OCI-LY7 (cell line): ENCODE results near the gene GMDS. TPM values are rescaled to one million over a fixed set of nuclear protein-coding genes. Genes with fewer than 3 reads are reported as not detected.

ENCODE experiments used
- BruUV-seq: library from RNA; stranded (reverse); fragments of 400-500 nt; replicated peaks from 2 replicates; lab custom pipeline; 2021; lab: Mats Ljungman, UMichigan
- CTCF ChIA-PET: fragments of 300-600 bp; sonication (Branson Sonifier 250); formaldehyde crosslinking; loops from one replicate; lab custom pipeline; 2022; ENCODE audit warnings: antibody characterized with exemption; ENCODE audit not compliant: unreplicated experiment; lab: Charles Lee
- POLR2A ChIA-PET: fragments of 300-600 bp; sonication (Branson Sonifier 250); formaldehyde crosslinking; loops from one replicate; lab custom pipeline; 2022; ENCODE audit warnings: antibody characterized with exemption; lab: Charles Lee
- DNase-seq: peaks from one replicate; pipeline ENCODE4 v3.0.0-alpha.2; 2015; ENCODE audit warnings: low spot score
- H2AFZ ChIP-seq: fragments of 200-600 bp; sonication (generic), shearing (Covaris generic); 2 replicates; pipeline ENCODE4 v1.6.1; 2014; ENCODE audit warnings: mild to moderate bottlenecking, antibody characterized with exemption, low read length, moderate library complexity
- H3K27ac ChIP-seq: fragments of 200-600 bp; sonication (generic); 2 replicates; pipeline ENCODE4 v1.5.1; 2014; ENCODE audit warnings: mixed run types, low read depth, mild to moderate bottlenecking, moderate library complexity, low read length, inconsistent platforms; ENCODE audit not compliant: poor library complexity, severe bottlenecking
- H3K36me3 ChIP-seq: fragments of 200-600 bp; sonication (generic); 2 replicates; pipeline ENCODE4 v1.6.1; 2014; ENCODE audit warnings: mild to moderate bottlenecking, antibody characterized with exemption, low read length, moderate library complexity, mixed read lengths; ENCODE audit not compliant: insufficient read depth
- H3K4me1 ChIP-seq: fragments of 200-600 bp; sonication (generic); 2 replicates; pipeline ENCODE4 v1.5.1; 2014; ENCODE audit warnings: mild to moderate bottlenecking, low read length; ENCODE audit not compliant: insufficient read depth, poor library complexity, severe bottlenecking
- H3K4me2 ChIP-seq: fragments of 200-600 bp; sonication (generic); 2 replicates; pipeline ENCODE4 v1.6.1; 2014; ENCODE audit warnings: mild to moderate bottlenecking, low read length
- H3K4me3 ChIP-seq: fragments of 200-600 bp; sonication (generic); 2 replicates; pipeline ENCODE4 v1.5.1; 2014; ENCODE audit warnings: mild to moderate bottlenecking, low read depth, low read length; ENCODE audit not compliant: poor library complexity, severe bottlenecking
- H3K79me2 ChIP-seq: fragments of 200-600 bp; sonication (generic); 2 replicates; pipeline ENCODE4 v1.6.1; 2016; ENCODE audit warnings: low read depth, mild to moderate bottlenecking, low read length, moderate library complexity, mixed read lengths; ENCODE audit not compliant: insufficient read depth
- H3K9me2 ChIP-seq: fragments of 200-600 bp; sonication (generic); 2 replicates; pipeline ENCODE4 v1.6.1; 2016; ENCODE audit warnings: mild to moderate bottlenecking, low read length, mixed read lengths; ENCODE audit not compliant: insufficient read depth
- H3K9me3 ChIP-seq: fragments of 200-600 bp; sonication (generic); 2 replicates; pipeline ENCODE4 v1.6.1; 2014; ENCODE audit warnings: mild to moderate bottlenecking, mixed run types, low read length, mixed read lengths
- H4K20me1 ChIP-seq: fragments of 200-600 bp; sonication (generic); 2 replicates; pipeline ENCODE4 v1.6.1; 2014; ENCODE audit warnings: mild to moderate bottlenecking, antibody characterized with exemption, low read length, moderate library complexity, mixed read lengths; ENCODE audit not compliant: insufficient read depth
- CTCF ChIP-seq: fragments of 200-600 bp; sonication (generic); conservative IDR thresholded peaks from 2 replicates; pipeline ENCODE4 v1.5.1; 2014; ENCODE audit warnings: mild to moderate bottlenecking, antibody characterized with exemption, low read length, moderate library complexity, mixed read lengths
- EZH2phosphoT487 ChIP-seq: fragments of 200-600 bp; sonication (generic); IDR thresholded peaks from 2 replicates; pipeline ENCODE4 v1.6.1; 2018; ENCODE audit warnings: low read depth, borderline replicate concordance, mild to moderate bottlenecking, mixed run types, antibody characterized with exemption, low read length, moderate library complexity, mixed read lengths
- intact Hi-C: fragments of 100-400 bp; cut with micrococcal nuclease; formaldehyde crosslinking; loops from one replicate; pipeline ENCODE4 v1.10.0; 2022; ENCODE audit not compliant: unreplicated experiment
- total RNA-seq, 2 experiments: library from RNA; depleted of rRNA in 1 of 2; stranded (reverse); fragments of >200 nt in 1 of 2; shearing (Covaris generic) in 1 of 2; gene quantifications; 2 replicates each; pipeline ENCODE4 v1.2.3, GENCODE V29; 2014 to 2022

The GMDS gene
- total RNA-seq, 2 experiments from 2014 or later = 9.9 to 26.8 TPM

GRCh38 chr6:1703091-1703855, 542.1 kb downstream of the GMDS start:
- DNase-seq = no peak
- no peaks in the 10 kb centered on the region for H3K79me2 ChIP-seq
- H3K4me2 ChIP-seq = no peak overlapping the region
- ChIA-PET CTCF (no interaction called here), POLR2A (interaction anchor here (0.6 to 1.1 kb wide), 2 partner anchors 94 to 305 kb away, joined by 3 read pairs; no protein-coding TSS in a partner anchor)
- no peak overlapping the region for H3K27ac ChIP-seq
- no TSS peak for BruUV-seq
- intact Hi-C loops = no loop called here
- H3K4me3 ChIP-seq = no peak overlapping the region
- H3K9me2 ChIP-seq = no peaks in the 10 kb centered on the region
- no peaks in the 10 kb centered on the region for H4K20me1 ChIP-seq
- H3K9me3 ChIP-seq = no peaks in the 10 kb centered on the region
- H2AFZ ChIP-seq = no peak overlapping the region
- H3K4me1 ChIP-seq = no peaks in the 10 kb centered on the region
- TF ChIP-seq CTCF = no peak
- no peak for TF ChIP-seq EZH2phosphoT487
- H3K36me3 ChIP-seq = no peaks in the 10 kb centered on the region

DNA sequence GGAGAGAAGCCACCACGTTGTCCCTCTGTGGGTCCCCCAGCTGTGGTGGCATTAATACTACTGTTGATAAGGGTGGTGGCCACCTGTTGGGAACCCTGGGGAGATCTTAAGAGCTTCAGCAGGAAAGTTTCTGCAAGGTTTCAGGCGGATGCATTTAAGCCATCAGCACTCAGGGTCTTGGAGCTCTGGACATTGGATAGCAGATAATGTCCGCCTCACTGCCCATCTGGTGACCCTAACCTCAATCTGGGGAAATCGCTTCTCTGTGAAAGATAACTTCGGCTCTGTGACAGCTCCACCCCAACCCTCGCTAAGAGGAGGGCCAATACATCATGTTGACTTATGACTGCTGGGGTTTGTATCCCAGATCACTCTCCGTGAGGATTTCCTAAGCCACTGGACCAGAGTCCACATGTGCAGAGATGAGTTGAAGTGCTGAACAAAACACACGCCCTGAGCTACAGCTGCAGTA, 542.8 kb downstream of the GMDS start:
- POLR2A ChIA-PET = no interaction called here
- BruUV-seq = no TSS peak
- intact Hi-C loops = no loop called here
- Histone ChIP-seq H3K9me2 (no peaks in the 10 kb centered on the region), H4K20me1 (no peaks in the 10 kb centered on the region), H3K36me3 (no peaks in the 10 kb centered on the region), H3K27ac (no peak overlapping the region), H3K79me2 (no peaks in the 10 kb centered on the region), H3K4me2 (no peak overlapping the region), H2AFZ (no peak overlapping the region), H3K4me3 (no peak overlapping the region), H3K9me3 (no peaks in the 10 kb centered on the region), H3K4me1 (no peaks in the 10 kb centered on the region)
- no peak for DNase-seq
- TF ChIP-seq EZH2phosphoT487 = no peak
- TF ChIP-seq CTCF = no peak
- CTCF ChIA-PET = no interaction called here

- Histone ChIP-seq H4K20me1 (no peaks in the 10 kb centered on the region), H3K4me2 (no peak overlapping the region), H3K36me3 (no peaks in the 10 kb centered on the region), H3K4me3 (no peak overlapping the region), H2AFZ (no peak overlapping the region), H3K79me2 (no peaks in the 10 kb centered on the region), H3K9me2 (no peaks in the 10 kb centered on the region), H3K27ac (no peak overlapping the region), H3K9me3 (no peaks in the 10 kb centered on the region), H3K4me1 (no peaks in the 10 kb centered on the region)
- no peak for TF ChIP-seq CTCF
- TF ChIP-seq EZH2phosphoT487 = no peak
- CTCF ChIA-PET = no interaction called here
- BruUV-seq = no TSS peak
- intact Hi-C loops = no loop called here
- DNase-seq = no peak
- POLR2A ChIA-PET = no interaction called here
These were observed 543.6 kb downstream of the GMDS start for GRCh38 chr6:1701668-1702353.
